Measurements from ENCODE around the gene SCGN. TPM values are rescaled to one million over a fixed set of nuclear protein-coding genes. Genes with fewer than 3 reads are reported as not detected.

The SCGN gene
- total RNA-seq, 4 donors from 2014 or later: 0.35 to 3.6 (median 1.3) TPM; not detected in 1

GRCh38 chr6:25649611-25650010 lies 2.4 kb upstream of the SCGN start:
- Histone ChIP-seq H3K27me3 (peaks cover 41% of the 10 kb centered on the region), H3K4me1 (peaks cover 0 to 6% (median 0%) of the 10 kb centered on the region in 3 donors), H3K4me3 (no peak overlapping the region), H3K9me3 (no peaks in the 10 kb centered on the region), H3K27ac (no peak overlapping the region), H3K36me3 (no peaks in the 10 kb centered on the region)
- no peak for ATAC-seq
- no peak for TF ChIP-seq POLR2AphosphoS5 (IDR thresholded peaks at IDR 0.05)
- TF ChIP-seq CTCF (IDR thresholded peaks at IDR 0.05): no peak
- no peak for TF ChIP-seq POLR2A (IDR thresholded peaks at IDR 0.05)
- TF ChIP-seq EP300 (IDR thresholded peaks at IDR 0.05): no peak
- WGBS, 2 donors (ENCODE audit: low coverage in 1 of 2): 53% methylated on average over 1 of the region's 1 CpG; no CpG with 5 or more reads in 1 of the 2 donors

- Histone ChIP-seq H3K27ac (no peak overlapping the region), H3K4me3 (no peak overlapping the region), H3K27me3 (peaks cover 55% of the 10 kb centered on the region), H3K9me3 (no peaks in the 10 kb centered on the region), H3K36me3 (no peaks in the 10 kb centered on the region), H3K4me1 (peaks cover 0 to 6% (median 0%) of the 10 kb centered on the region in 3 donors)
- 38% methylated on average over 1 of the region's 1 CpG; no CpG with 5 or more reads in 1 of the 2 donors for WGBS, 2 donors (ENCODE audit: low coverage in 1 of 2)
- ATAC-seq: no peak
- no peak for TF ChIP-seq CTCF (IDR thresholded peaks at IDR 0.05)
Measured at GRCh38 chr6:25655723-25656122, 3.7 kb downstream of the SCGN start.

GRCh38 chr6:25659633-25660368 lies 7.8 kb downstream of the SCGN start:
- Histone ChIP-seq H3K4me1 (no peaks in the 10 kb centered on the region), H3K9me3 (no peaks in the 10 kb centered on the region), H3K4me3 (no peak overlapping the region), H3K36me3 (no peaks in the 10 kb centered on the region), H3K27me3 (peaks cover 23% of the 10 kb centered on the region), H3K27ac (no peak overlapping the region)
- ATAC-seq: no peak
- WGBS, 2 donors (ENCODE audit: low coverage in 1 of 2): 11 to 23% methylated on average over 4 of the region's 4 CpGs
- TF ChIP-seq POLR2AphosphoS5 (IDR thresholded peaks at IDR 0.05) (no peak), CTCF (IDR thresholded peaks at IDR 0.05) (no peak), EP300 (IDR thresholded peaks at IDR 0.05) (no peak), POLR2A (IDR thresholded peaks at IDR 0.05) (no peak)

- TF ChIP-seq EP300 (IDR thresholded peaks at IDR 0.05) (no peak), POLR2A (IDR thresholded peaks at IDR 0.05) (no peak), CTCF (IDR thresholded peaks at IDR 0.05) (no peak), POLR2AphosphoS5 (IDR thresholded peaks at IDR 0.05) (no peak)
- H3K9me3 ChIP-seq: no peaks in the 10 kb centered on the region
- no peaks in the 10 kb centered on the region for H3K4me1 ChIP-seq
- no peak overlapping the region for H3K4me3 ChIP-seq
- no peaks in the 10 kb centered on the region for H3K36me3 ChIP-seq
- peaks cover 21% of the 10 kb centered on the region for H3K27me3 ChIP-seq
- ATAC-seq: no peak
- no peak overlapping the region for H3K27ac ChIP-seq
Measured at GRCh38 chr6:25660512-25660911, 8.5 kb downstream of the SCGN start.

GRCh38 chr6:25661129-25661779 lies 9.2 kb downstream of the SCGN start:
- Histone ChIP-seq H3K27ac (no peak overlapping the region), H3K4me1 (no peaks in the 10 kb centered on the region), H3K27me3 (peaks cover 14% of the 10 kb centered on the region), H3K36me3 (no peaks in the 10 kb centered on the region), H3K4me3 (no peak overlapping the region), H3K9me3 (no peaks in the 10 kb centered on the region)
- WGBS, 2 donors (ENCODE audit: low coverage in 1 of 2): 71 to 80% methylated on average over 5 of the region's 5 CpGs
- no peak for ATAC-seq
- TF ChIP-seq POLR2AphosphoS5 (IDR thresholded peaks at IDR 0.05) (no peak), POLR2A (IDR thresholded peaks at IDR 0.05) (no peak), EP300 (IDR thresholded peaks at IDR 0.05) (no peak), CTCF (IDR thresholded peaks at IDR 0.05) (no peak)

All from gastroesophageal sphincter (tissue), 4 donors.